ENCODE data around the gene ANXA2R.

DNA sequence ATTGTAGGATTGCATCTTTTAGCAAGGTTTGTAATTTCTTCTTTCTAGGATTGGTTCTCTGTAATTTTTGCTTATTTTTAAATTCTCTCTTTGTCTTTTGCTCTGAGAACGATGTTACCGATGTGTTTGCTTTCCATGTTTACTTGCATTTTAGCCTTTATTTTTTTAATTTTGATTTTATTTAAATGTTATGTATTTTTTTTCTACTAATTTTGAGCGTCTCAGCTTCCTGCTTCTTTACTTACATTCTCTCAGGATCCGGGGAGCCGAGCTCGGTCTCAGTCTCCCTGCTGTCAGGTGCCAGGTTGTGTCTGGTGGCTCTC, 20.9 kb downstream of the ANXA2R start:
- no peak for TF ChIP-seq FOXM1 (IDR thresholded peaks at IDR 0.05; ENCODE audit: borderline replicate concordance)
- TF ChIP-seq ZNF384 (IDR thresholded peaks at IDR 0.05): no peak
- no peak for TF ChIP-seq FOXA1 (IDR thresholded peaks at IDR 0.05)
- TF ChIP-seq HDGF (IDR thresholded peaks at IDR 0.05; ENCODE audit: borderline replicate concordance): no peak
